ENCODE data around the gene MACROD1. TPM values are rescaled to one million over a fixed set of nuclear protein-coding genes. Genes with fewer than 3 reads are reported as not detected.

Gene MACROD1
- total RNA-seq, 1 experiment from 2014 or later: not detected

DNA sequence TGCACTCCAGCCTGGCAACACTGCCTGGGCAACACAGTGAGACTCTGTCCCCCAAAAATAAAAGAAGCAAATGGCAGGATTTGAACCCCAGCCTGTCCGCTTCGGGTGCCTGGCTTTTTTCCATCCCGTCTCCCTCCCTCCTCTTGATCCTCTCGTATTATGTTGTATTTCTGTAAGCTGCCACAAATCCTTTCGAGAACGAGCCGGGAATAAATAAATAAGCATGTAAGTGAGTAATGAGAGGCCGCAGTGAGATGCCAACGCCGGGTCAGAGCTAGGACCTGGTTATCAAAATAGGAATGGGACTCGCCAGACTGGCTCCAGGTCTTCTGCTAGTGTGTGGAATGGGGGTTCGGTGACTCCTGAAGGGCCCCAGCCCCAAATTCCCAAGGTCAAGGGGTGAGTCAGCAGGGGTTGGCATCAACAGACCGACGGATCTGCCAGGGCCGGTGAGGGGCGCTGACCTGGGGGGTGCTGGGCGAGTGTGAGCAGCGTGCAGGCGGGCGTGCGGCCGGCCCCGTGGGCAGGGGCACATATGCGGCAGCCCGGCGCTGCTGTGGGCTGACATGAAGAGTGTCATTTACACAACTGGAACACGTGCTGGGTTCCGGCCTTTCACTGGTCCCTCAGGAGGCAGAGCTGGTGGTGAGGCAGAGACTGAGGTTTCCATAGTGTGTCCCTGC is 82.4 kb downstream of the MACROD1 start:
- Histone ChIP-seq H3K36me3 (ENCODE audit: insufficient read depth, low read length) (no peaks in the 10 kb centered on the region), H3K9ac (ENCODE audit: low read length) (no peak overlapping the region), H3K4me2 (ENCODE audit: low read depth, low read length, poor library complexity, severe bottlenecking) (no peak overlapping the region), H3K27me3 (ENCODE audit: low read length) (no peaks in the 10 kb centered on the region), H3K27ac (ENCODE audit: low read length) (no peak overlapping the region), H3K9me2 (replicated peaks; ENCODE audit: insufficient read depth, low read length) (no peaks in the 10 kb centered on the region), H4K20me1 (ENCODE audit: insufficient read depth, low read depth, low read length) (no peaks in the 10 kb centered on the region), H3K4me3 (ENCODE audit: low read length) (no peak overlapping the region), H3K79me2 (ENCODE audit: low read length) (no peaks in the 10 kb centered on the region), H3K9me3 (ENCODE audit: low read length) (no peaks in the 10 kb centered on the region), H2AFZ (ENCODE audit: low read length) (no peak overlapping the region), H3K4me1 (ENCODE audit: low read length) (no peaks in the 10 kb centered on the region)
- DNase-seq: no peak

GRCh38 chr11:64081745-64082442 is 84.0 kb downstream of the MACROD1 start:
- no peaks in the 10 kb centered on the region for H4K20me1 ChIP-seq (ENCODE audit: insufficient read depth, low read depth, low read length)
- no peak for DNase-seq
- H3K9me3 ChIP-seq (ENCODE audit: low read length): no peaks in the 10 kb centered on the region
- no peak overlapping the region for H2AFZ ChIP-seq (ENCODE audit: low read length)
- no peak overlapping the region for H3K4me2 ChIP-seq (ENCODE audit: low read depth, low read length, poor library complexity, severe bottlenecking)
- no peaks in the 10 kb centered on the region for H3K4me1 ChIP-seq (ENCODE audit: low read length)
- no peaks in the 10 kb centered on the region for H3K79me2 ChIP-seq (ENCODE audit: low read length)
- H3K36me3 ChIP-seq (ENCODE audit: insufficient read depth, low read length): no peaks in the 10 kb centered on the region
- H3K27me3 ChIP-seq (ENCODE audit: low read length): no peaks in the 10 kb centered on the region
- H3K9ac ChIP-seq (ENCODE audit: low read length): no peak overlapping the region
- no peak overlapping the region for H3K27ac ChIP-seq (ENCODE audit: low read length)
- H3K4me3 ChIP-seq (ENCODE audit: low read length): no peak overlapping the region
- H3K9me2 ChIP-seq (replicated peaks; ENCODE audit: insufficient read depth, low read length): no peaks in the 10 kb centered on the region

DNA sequence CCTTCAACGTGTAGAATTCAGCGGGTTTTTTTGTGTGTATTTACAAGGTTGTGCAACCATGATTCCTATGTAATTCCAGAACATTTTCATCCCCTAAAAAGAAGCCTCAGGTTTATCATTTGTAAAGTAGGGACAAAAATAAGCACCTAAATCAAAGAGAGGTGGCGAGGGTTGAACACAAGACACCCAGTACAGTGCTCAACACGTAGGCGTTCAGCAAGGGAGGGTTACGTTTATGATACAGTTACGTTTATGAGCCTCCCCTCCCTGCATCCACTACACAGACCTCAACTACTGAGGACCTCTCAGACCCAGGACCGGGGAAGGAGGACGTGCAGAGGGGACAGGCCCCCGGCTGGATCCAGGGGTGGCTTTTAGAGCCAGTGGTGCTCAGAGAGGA is 85.5 kb downstream of the MACROD1 start:
- no peak overlapping the region for H3K9ac ChIP-seq (ENCODE audit: low read length)
- H3K79me2 ChIP-seq (ENCODE audit: low read length): no peaks in the 10 kb centered on the region
- no peak overlapping the region for H2AFZ ChIP-seq (ENCODE audit: low read length)
- no peak overlapping the region for H3K4me2 ChIP-seq (ENCODE audit: low read depth, low read length, poor library complexity, severe bottlenecking)
- no peaks in the 10 kb centered on the region for H4K20me1 ChIP-seq (ENCODE audit: insufficient read depth, low read depth, low read length)
- no peak overlapping the region for H3K4me3 ChIP-seq (ENCODE audit: low read length)
- H3K27ac ChIP-seq (ENCODE audit: low read length): no peak overlapping the region
- H3K36me3 ChIP-seq (ENCODE audit: insufficient read depth, low read length): no peaks in the 10 kb centered on the region
- H3K9me3 ChIP-seq (ENCODE audit: low read length): no peaks in the 10 kb centered on the region
- H3K4me1 ChIP-seq (ENCODE audit: low read length): no peaks in the 10 kb centered on the region
- H3K9me2 ChIP-seq (replicated peaks; ENCODE audit: insufficient read depth, low read length): no peaks in the 10 kb centered on the region
- H3K27me3 ChIP-seq (ENCODE audit: low read length): no peaks in the 10 kb centered on the region
- DNase-seq: no peak

DNA sequence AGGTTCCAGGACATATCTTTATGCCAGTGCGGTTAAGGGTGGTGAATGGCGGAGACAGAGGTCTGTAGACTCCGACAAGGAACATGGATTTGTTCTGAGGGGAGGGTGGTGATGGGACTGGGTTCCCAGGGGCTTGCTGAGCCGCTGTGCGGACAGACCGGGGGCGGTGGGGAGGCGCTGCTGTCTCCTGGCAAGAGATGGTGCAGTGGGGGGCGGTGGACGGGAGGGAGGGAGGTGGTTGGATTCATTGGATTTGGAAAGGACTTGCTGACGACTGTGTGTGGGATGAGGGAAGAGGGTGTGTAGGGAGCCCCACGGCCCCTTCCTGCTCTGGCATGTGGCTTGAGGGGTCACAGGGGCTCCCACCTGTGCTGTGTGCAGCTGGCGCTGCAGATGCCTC is 87.0 kb downstream of the MACROD1 start:
- Histone ChIP-seq H3K79me2 (ENCODE audit: low read length) (no peaks in the 10 kb centered on the region), H4K20me1 (ENCODE audit: insufficient read depth, low read depth, low read length) (no peaks in the 10 kb centered on the region), H3K4me3 (ENCODE audit: low read length) (no peak overlapping the region), H3K36me3 (ENCODE audit: insufficient read depth, low read length) (no peaks in the 10 kb centered on the region), H3K9me2 (replicated peaks; ENCODE audit: insufficient read depth, low read length) (no peaks in the 10 kb centered on the region), H3K4me2 (ENCODE audit: low read depth, low read length, poor library complexity, severe bottlenecking) (no peak overlapping the region), H3K9me3 (ENCODE audit: low read length) (no peaks in the 10 kb centered on the region), H2AFZ (ENCODE audit: low read length) (no peak overlapping the region), H3K27me3 (ENCODE audit: low read length) (no peaks in the 10 kb centered on the region), H3K9ac (ENCODE audit: low read length) (no peak overlapping the region), H3K27ac (ENCODE audit: low read length) (no peak overlapping the region), H3K4me1 (ENCODE audit: low read length) (no peaks in the 10 kb centered on the region)
- DNase-seq: no peak

GRCh38 chr11:64078284-64078683 is 87.6 kb downstream of the MACROD1 start:
- no peaks in the 10 kb centered on the region for H3K9me2 ChIP-seq (replicated peaks; ENCODE audit: insufficient read depth, low read length)
- H3K4me2 ChIP-seq (ENCODE audit: low read depth, low read length, poor library complexity, severe bottlenecking): no peak overlapping the region
- H3K9ac ChIP-seq (ENCODE audit: low read length): no peak overlapping the region
- no peaks in the 10 kb centered on the region for H3K4me1 ChIP-seq (ENCODE audit: low read length)
- H3K27ac ChIP-seq (ENCODE audit: low read length): no peak overlapping the region
- no peaks in the 10 kb centered on the region for H4K20me1 ChIP-seq (ENCODE audit: insufficient read depth, low read depth, low read length)
- H3K9me3 ChIP-seq (ENCODE audit: low read length): no peaks in the 10 kb centered on the region
- no peak for DNase-seq
- H3K79me2 ChIP-seq (ENCODE audit: low read length): no peaks in the 10 kb centered on the region
- H3K27me3 ChIP-seq (ENCODE audit: low read length): no peaks in the 10 kb centered on the region
- no peaks in the 10 kb centered on the region for H3K36me3 ChIP-seq (ENCODE audit: insufficient read depth, low read length)
- H2AFZ ChIP-seq (ENCODE audit: low read length): no peak overlapping the region
- H3K4me3 ChIP-seq (ENCODE audit: low read length): no peak overlapping the region

GRCh38 chr11:64077607-64078006 is 88.3 kb downstream of the MACROD1 start:
- Histone ChIP-seq H3K79me2 (ENCODE audit: low read length) (no peaks in the 10 kb centered on the region), H3K4me3 (ENCODE audit: low read length) (no peak overlapping the region), H3K27ac (ENCODE audit: low read length) (no peak overlapping the region), H3K4me1 (ENCODE audit: low read length) (no peaks in the 10 kb centered on the region), H3K9me3 (ENCODE audit: low read length) (no peaks in the 10 kb centered on the region), H2AFZ (ENCODE audit: low read length) (no peak overlapping the region), H3K9me2 (replicated peaks; ENCODE audit: insufficient read depth, low read length) (no peaks in the 10 kb centered on the region), H3K36me3 (ENCODE audit: insufficient read depth, low read length) (no peaks in the 10 kb centered on the region), H3K9ac (ENCODE audit: low read length) (no peak overlapping the region), H3K4me2 (ENCODE audit: low read depth, low read length, poor library complexity, severe bottlenecking) (no peak overlapping the region), H3K27me3 (ENCODE audit: low read length) (no peaks in the 10 kb centered on the region), H4K20me1 (ENCODE audit: insufficient read depth, low read depth, low read length) (no peaks in the 10 kb centered on the region)
- no peak for DNase-seq

DNA sequence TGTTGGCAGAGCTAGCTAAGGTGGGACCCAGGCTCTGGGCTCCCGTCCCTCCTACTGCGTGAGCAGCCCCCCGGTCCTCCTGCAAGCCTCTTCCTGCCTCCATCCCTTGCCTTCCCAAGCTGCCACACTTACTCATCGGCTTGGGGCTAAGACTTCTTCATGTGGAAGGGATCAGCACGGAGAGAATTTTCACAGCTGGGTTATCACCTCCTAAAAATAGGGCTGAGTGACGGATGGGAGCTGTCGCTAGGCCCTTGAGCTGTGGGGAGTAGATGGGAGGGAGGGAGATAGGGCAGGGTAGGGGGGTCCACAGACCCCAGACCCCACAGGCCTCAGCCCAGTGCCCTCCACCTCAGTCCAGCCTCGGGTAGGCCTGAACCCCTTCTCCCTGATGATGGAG is 89.2 kb downstream of the MACROD1 start:
- Histone ChIP-seq H3K9ac (ENCODE audit: low read length) (no peak overlapping the region), H3K79me2 (ENCODE audit: low read length) (no peaks in the 10 kb centered on the region), H3K27ac (ENCODE audit: low read length) (no peak overlapping the region), H4K20me1 (ENCODE audit: insufficient read depth, low read depth, low read length) (no peaks in the 10 kb centered on the region), H3K4me1 (ENCODE audit: low read length) (no peaks in the 10 kb centered on the region), H3K9me3 (ENCODE audit: low read length) (no peaks in the 10 kb centered on the region), H3K4me2 (ENCODE audit: low read depth, low read length, poor library complexity, severe bottlenecking) (no peak overlapping the region), H3K4me3 (ENCODE audit: low read length) (no peak overlapping the region), H2AFZ (ENCODE audit: low read length) (no peak overlapping the region), H3K9me2 (replicated peaks; ENCODE audit: insufficient read depth, low read length) (no peaks in the 10 kb centered on the region), H3K27me3 (ENCODE audit: low read length) (no peaks in the 10 kb centered on the region), H3K36me3 (ENCODE audit: insufficient read depth, low read length) (no peaks in the 10 kb centered on the region)
- no peak for DNase-seq

GRCh38 chr11:64074239-64074638 is 91.7 kb downstream of the MACROD1 start:
- Histone ChIP-seq H3K27ac (ENCODE audit: low read length) (no peak overlapping the region), H3K4me1 (ENCODE audit: low read length) (no peaks in the 10 kb centered on the region), H3K9me3 (ENCODE audit: low read length) (no peaks in the 10 kb centered on the region), H3K36me3 (ENCODE audit: insufficient read depth, low read length) (no peaks in the 10 kb centered on the region), H3K9me2 (replicated peaks; ENCODE audit: insufficient read depth, low read length) (no peaks in the 10 kb centered on the region), H3K79me2 (ENCODE audit: low read length) (no peaks in the 10 kb centered on the region), H3K4me3 (ENCODE audit: low read length) (no peak overlapping the region), H3K4me2 (ENCODE audit: low read depth, low read length, poor library complexity, severe bottlenecking) (no peak overlapping the region), H3K27me3 (ENCODE audit: low read length) (no peaks in the 10 kb centered on the region), H2AFZ (ENCODE audit: low read length) (no peak overlapping the region), H3K9ac (ENCODE audit: low read length) (no peak overlapping the region), H4K20me1 (ENCODE audit: insufficient read depth, low read depth, low read length) (no peaks in the 10 kb centered on the region)
- no peak for DNase-seq

Data from Karpas-422 (cell line).